ENCODE results near the gene ALG5.

The ALG5 gene

DNA sequence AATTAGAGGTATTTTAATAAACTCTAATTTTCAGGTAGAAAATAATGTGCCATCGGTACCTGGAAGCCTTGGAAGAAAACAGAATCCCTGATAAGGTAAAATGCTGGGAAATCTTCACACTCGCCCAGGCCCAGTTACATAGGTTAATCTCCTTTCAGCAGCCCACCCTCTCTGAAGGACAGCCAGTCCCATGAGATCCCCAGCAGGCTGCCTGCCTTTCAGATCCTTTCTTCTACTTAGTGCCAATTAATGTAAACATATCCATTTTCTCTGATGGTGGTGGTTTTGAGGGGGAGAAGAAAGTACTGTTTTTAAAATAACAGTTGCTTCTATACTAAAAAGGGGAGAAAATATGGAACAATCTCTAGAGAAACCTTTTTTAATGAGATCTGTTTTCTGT is 91.3 kb downstream of the ALG5 start:
- no peak overlapping the region for H3K27ac ChIP-seq
- TF ChIP-seq, protein P1, sequence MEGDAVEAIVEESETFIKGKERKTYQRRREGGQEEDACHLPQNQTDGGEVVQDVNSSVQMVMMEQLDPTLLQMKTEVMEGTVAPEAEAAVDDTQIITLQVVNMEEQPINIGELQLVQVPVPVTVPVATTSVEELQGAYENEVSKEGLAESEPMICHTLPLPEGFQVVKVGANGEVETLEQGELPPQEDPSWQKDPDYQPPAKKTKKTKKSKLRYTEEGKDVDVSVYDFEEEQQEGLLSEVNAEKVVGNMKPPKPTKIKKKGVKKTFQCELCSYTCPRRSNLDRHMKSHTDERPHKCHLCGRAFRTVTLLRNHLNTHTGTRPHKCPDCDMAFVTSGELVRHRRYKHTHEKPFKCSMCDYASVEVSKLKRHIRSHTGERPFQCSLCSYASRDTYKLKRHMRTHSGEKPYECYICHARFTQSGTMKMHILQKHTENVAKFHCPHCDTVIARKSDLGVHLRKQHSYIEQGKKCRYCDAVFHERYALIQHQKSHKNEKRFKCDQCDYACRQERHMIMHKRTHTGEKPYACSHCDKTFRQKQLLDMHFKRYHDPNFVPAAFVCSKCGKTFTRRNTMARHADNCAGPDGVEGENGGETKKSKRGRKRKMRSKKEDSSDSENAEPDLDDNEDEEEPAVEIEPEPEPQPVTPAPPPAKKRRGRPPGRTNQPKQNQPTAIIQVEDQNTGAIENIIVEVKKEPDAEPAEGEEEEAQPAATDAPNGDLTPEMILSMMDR (IDR thresholded peaks at IDR 0.05; ENCODE audit: low read depth, low read length, missing control alignments) = no peak
- no peaks in the 10 kb centered on the region for H3K27me3 ChIP-seq (replicated peaks)
- no peak for DNase-seq
- H3K36me3 ChIP-seq (replicated peaks) = no peaks in the 10 kb centered on the region
- H3K4me3 ChIP-seq (ENCODE audit: low read depth, low read length) = no peak overlapping the region
- in situ Hi-C loops (cut with HindIII; ENCODE audit: low pct_ligation_motif_present, low sequenced_read_pairs) = no loop called here

GRCh38 chr13:36907266-36907665 is 91.9 kb downstream of the ALG5 start:
- Histone ChIP-seq H3K27me3 (replicated peaks) (no peaks in the 10 kb centered on the region), H3K36me3 (replicated peaks) (no peaks in the 10 kb centered on the region), H3K4me3 (ENCODE audit: low read depth, low read length) (no peak overlapping the region), H3K27ac (no peak overlapping the region)
- in situ Hi-C loops (cut with HindIII; ENCODE audit: low pct_ligation_motif_present, low sequenced_read_pairs) = no loop called here
- TF ChIP-seq, protein P1 (IDR thresholded peaks at IDR 0.05; ENCODE audit: low read depth, low read length, missing control alignments) = no peak
- DNase-seq = no peak

- H3K4me3 ChIP-seq (ENCODE audit: low read depth, low read length) = no peak overlapping the region
- H3K27ac ChIP-seq = no peak overlapping the region
- H3K27me3 ChIP-seq (replicated peaks) = no peaks in the 10 kb centered on the region
- no peaks in the 10 kb centered on the region for H3K36me3 ChIP-seq (replicated peaks)
- in situ Hi-C loops (cut with HindIII; ENCODE audit: low pct_ligation_motif_present, low sequenced_read_pairs) = no loop called here
- TF ChIP-seq, protein P1 (IDR thresholded peaks at IDR 0.05; ENCODE audit: low read depth, low read length, missing control alignments) = no peak
- DNase-seq = no peak
Measured at GRCh38 chr13:36905944-36906343, 93.2 kb downstream of the ALG5 start.

DNA sequence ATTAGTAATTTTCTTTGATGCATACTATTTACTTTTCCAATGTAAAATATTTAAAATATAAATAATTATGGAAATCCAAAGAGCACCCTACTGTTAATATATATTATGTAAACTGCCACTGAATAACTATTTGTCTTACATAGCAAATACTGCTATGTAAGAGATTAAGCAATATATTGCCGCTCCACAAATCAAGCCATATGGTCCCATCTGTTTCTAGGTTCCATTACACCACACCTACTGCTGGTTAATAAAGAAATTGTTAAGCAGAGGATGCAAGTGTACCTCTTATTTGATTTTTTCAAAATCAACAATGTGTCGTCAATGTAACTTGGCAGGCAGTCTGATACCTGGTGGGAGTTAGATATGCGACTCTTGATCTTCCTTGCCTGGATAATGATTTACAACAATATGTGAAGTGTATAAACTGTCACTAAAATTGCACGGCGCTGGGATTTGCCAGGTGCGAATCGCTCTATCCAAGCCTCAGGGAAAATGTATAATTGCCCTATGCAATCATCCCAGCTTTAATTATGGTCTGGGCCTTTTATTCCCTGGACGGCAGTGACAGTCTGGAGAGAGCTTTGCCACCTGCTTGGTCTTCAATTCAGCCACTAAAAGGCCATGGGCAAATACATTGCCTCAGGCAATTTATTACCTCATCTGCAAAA is 95.1 kb downstream of the ALG5 start:
- TF ChIP-seq, protein P1 (IDR thresholded peaks at IDR 0.05; ENCODE audit: low read depth, low read length, missing control alignments) = no peak
- no peak for DNase-seq
- Histone ChIP-seq H3K27me3 (replicated peaks) (no peaks in the 10 kb centered on the region), H3K36me3 (replicated peaks) (no peaks in the 10 kb centered on the region), H3K27ac (no peak overlapping the region), H3K4me3 (ENCODE audit: low read depth, low read length) (no peak overlapping the region)
- in situ Hi-C loops (cut with HindIII; ENCODE audit: low pct_ligation_motif_present, low sequenced_read_pairs) = no loop called here
